GM21360 (cell line): ENCODE data around the gene AGO3.

Experiments used
- ATAC-seq: cut with Tn5 transposase; IDR thresholded peaks from one replicate; pipeline ENCODE4 v1.9.1; 2021; ENCODE audit warnings: mild to moderate bottlenecking, moderate library complexity; ENCODE audit not compliant: unreplicated experiment

Gene AGO3

DNA sequence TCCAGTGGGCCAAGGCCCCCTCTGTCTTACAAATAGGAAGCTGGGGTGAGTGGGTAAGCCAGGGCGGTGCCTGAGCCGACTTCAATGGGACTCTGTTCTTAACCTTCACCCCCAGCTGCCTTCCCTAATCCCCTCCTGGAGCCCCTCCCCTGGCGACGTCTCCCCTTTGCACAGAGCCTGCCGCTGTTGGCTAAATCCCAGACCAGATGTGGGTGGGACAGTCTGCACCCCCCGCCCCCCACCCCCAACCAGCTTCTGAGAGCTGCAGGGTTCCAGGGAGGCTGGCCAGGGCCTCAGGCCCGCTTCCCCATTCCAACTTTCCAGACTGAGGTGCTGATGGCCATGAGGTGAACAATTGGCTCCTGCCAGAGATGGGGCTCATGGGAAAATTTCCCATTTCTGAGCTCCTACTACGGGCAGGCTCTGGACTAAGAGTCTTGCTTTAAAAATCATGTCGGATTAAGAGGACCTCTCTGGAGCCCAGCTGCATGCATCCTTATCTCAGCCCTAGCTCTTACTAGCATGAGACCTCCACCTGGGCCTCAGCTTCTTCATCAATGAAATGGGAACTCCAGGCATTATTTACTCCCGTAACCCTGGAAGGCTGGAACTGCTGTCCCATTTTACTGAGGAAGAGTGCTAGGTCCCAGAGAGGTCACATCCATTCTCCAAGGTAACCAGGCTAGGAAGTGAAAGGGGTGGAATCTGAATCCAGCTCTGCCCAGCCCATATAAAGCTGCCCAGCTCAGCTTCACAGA, 187.7 kb downstream of the AGO3 start:
- no peak for ATAC-seq

DNA sequence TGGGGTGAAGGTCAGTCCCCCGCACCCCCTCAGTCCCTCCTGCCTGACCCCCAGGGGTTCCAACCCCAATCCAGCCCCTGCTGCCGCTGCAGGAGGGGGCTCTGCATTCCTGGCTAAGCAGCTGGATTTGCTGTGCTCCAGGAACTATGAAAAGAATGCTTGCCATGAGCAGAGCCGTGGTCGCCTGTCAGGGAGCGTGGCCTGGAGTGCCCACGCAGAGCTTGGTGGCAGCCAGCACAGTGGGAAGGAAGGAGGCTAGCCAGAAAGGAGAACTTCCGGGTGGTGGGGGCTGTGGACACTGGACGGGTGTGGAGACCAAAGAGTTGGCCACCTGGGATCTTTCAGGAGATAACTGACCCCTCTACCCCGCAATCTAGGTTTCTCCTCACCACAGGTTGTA, 188.6 kb downstream of the AGO3 start:
- no peak for ATAC-seq
